ENCODE results near the gene TUT1.

DNA sequence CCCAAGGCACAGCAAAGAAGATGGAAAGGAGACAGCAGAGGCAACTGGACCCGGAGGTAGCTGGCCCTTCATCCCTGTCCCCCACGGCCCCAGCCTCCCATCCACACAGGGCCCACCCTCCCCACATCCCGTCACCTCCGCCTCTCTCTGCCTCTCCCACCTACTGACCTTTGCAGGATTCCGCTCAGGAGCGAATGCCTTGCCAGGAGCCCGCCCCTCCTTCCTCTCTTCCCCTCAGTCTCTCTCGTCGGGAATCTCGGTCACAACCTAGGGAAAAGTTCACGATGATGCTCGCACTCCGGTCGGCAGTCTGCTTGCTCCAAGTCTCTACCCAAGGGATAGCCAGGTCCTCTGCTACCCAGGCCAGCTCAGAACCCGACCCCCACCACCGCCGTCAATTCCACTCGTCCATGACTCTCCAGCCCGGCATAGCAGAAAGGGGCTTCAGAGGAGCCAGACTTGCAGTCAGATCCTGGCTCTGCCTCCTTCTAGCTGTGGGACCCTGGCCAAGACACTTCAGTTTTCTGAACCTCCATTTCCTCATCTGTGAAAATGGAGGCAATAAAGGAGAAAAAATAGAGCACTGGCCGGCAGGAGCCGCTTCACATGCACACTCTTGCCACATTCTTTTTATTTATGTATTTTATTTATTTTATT, 54.9 kb downstream of the TUT1 start:
- TF ChIP-seq, protein P1, sequence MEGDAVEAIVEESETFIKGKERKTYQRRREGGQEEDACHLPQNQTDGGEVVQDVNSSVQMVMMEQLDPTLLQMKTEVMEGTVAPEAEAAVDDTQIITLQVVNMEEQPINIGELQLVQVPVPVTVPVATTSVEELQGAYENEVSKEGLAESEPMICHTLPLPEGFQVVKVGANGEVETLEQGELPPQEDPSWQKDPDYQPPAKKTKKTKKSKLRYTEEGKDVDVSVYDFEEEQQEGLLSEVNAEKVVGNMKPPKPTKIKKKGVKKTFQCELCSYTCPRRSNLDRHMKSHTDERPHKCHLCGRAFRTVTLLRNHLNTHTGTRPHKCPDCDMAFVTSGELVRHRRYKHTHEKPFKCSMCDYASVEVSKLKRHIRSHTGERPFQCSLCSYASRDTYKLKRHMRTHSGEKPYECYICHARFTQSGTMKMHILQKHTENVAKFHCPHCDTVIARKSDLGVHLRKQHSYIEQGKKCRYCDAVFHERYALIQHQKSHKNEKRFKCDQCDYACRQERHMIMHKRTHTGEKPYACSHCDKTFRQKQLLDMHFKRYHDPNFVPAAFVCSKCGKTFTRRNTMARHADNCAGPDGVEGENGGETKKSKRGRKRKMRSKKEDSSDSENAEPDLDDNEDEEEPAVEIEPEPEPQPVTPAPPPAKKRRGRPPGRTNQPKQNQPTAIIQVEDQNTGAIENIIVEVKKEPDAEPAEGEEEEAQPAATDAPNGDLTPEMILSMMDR (IDR thresholded peaks at IDR 0.05) = no peak
- no peak for TF ChIP-seq POLR2A (IDR thresholded peaks at IDR 0.05)
